Cardiac muscle cell (in vitro differentiated cells and primary cell): ENCODE data around the gene PSME4. TPM values are rescaled to one million over a fixed set of nuclear protein-coding genes. Genes with fewer than 3 reads are reported as not detected.
A peak's percentile ranks its signal among the peaks of the same experiment; 100 is the strongest.

Experiments used
- DNase-seq, 2 donors: peaks; one replicate each; pipeline versions ENCODE4 v3.0.0 to v3.0.0-alpha.2; 2010 to 2017; ENCODE audit warnings: low read depth in 1 of 2, low spot score in 1 of 2
- H3K27ac ChIP-seq: fragments of 200-600 bp; sonication (generic); 2 replicates; pipeline ENCODE4 v1.5.1; 2016
- H3K27me3 ChIP-seq: fragments of 200-600 bp; sonication (generic); 2 replicates; pipeline ENCODE4 v1.6.0; 2016; ENCODE audit warnings: control low read depth
- H3K36me3 ChIP-seq: fragments of 200-600 bp; sonication (generic); 2 replicates; pipeline ENCODE4 v1.5.1; 2016; ENCODE audit warnings: control low read depth
- H3K4me1 ChIP-seq: fragments of 200-600 bp; sonication (generic); 2 replicates; pipeline ENCODE4 v1.8.1; 2017; ENCODE audit warnings: low read depth, mild to moderate bottlenecking, mixed run types
- H3K4me3 ChIP-seq: fragments of 200-600 bp; sonication (generic); 2 replicates; pipeline ENCODE4 v1.5.1; 2016; ENCODE audit warnings: mild to moderate bottlenecking
- H3K9me3 ChIP-seq: fragments of 200-600 bp; sonication (generic); 2 replicates; pipeline ENCODE4 v1.5.1; 2017; ENCODE audit warnings: low read depth, mild to moderate bottlenecking, control low read depth
- CTCF ChIP-seq: IDR thresholded peaks from 2 replicates; pipeline ENCODE4 v1.5.1; 2012; ENCODE audit warnings: low read depth, mild to moderate bottlenecking, low read length
- polyA plus RNA-seq: library from polyadenylated mRNA; unstranded; fragments of >200 nt; fragmentation: Nextera tagmentation; extraction: Ambion mirVana; gene quantifications from 2 replicates; pipeline ENCODE4 v1.2.1, GENCODE V29; 2016
- total RNA-seq: library from RNA; depleted of rRNA; stranded (reverse); fragments of >200 nt; gene quantifications from 2 replicates; pipeline ENCODE4 v1.2.3, GENCODE V29; 2016

The PSME4 gene
- total and polyA plus RNA-seq, 2 experiments from 2014 or later, result 8.7 to 27.6 TPM

DNA sequence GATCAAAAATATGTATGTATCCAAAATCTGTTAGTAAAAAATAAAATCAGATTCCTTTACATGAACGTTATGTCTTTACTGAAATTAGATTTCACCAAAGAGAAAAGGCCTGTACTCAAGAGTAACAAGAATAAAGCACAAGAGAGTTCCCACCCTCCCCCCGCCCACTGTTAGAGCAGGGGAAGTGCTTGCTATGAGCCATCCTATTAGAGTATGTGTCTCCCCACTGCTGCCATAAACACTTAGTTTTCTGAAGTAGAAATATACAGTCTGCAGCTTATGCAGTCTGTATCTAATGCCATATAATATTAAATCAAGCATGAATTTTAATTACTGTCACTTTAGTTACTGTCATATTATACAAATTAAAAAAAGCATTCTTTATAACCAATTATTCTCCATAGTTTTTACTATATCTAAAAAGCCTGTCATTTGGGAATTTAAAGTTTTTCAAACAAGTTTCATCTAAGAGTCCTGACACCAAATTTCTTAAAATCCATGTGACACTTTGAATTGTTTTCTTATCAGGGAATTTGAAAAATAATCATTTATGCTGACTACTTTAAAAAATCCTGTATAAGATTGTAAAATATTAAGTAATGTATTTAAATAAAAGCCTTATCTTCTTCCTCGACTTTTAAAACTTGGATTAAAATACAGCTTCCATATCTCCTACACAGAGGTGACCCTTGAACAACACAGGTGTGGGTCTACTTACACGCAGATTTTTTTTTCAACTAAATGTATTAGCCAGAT lies 59.2 kb downstream of the PSME4 start:
- Histone ChIP-seq H3K36me3 (peaks cover 41% of the 10 kb centered on the region), H3K27ac (peak overlapping the region; percentile 49), H3K9me3 (no peaks in the 10 kb centered on the region), H3K27me3 (no peaks in the 10 kb centered on the region), H3K4me3 (no peak overlapping the region), H3K4me1 (no peaks in the 10 kb centered on the region)
- TF ChIP-seq CTCF, result no peak
- peak in 1 of 2 donors; percentile 0 for DNase-seq

GRCh38 chr2:53907582-53907981 lies 63.2 kb downstream of the PSME4 start:
- Histone ChIP-seq H3K27ac (no peak overlapping the region), H3K36me3 (peaks cover 52% of the 10 kb centered on the region), H3K9me3 (no peaks in the 10 kb centered on the region), H3K4me3 (no peak overlapping the region), H3K27me3 (no peaks in the 10 kb centered on the region), H3K4me1 (no peaks in the 10 kb centered on the region)
- no peak for TF ChIP-seq CTCF
- no peak for DNase-seq

DNA sequence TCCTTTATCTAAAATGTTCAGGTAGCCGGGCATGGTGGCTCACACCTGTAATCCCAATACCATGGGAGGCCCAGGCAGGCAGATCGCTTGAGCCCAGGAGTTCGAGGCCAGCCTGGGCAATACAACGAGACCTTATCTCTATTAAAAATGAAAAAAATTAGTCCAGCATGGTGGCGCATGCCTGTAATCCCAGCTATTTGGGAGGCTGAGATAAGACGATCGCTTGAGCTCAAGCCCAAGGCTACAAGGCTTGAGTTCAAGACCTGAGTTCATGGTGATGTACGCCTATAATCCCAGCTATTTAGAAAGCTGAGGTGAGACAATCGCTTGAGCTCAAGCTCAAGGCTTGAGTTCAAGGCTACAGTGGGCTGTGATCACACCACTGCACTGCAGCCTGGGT lies 65.4 kb downstream of the PSME4 start:
- Histone ChIP-seq H3K36me3 (peaks cover 70% of the 10 kb centered on the region), H3K4me3 (no peak overlapping the region), H3K27ac (no peak overlapping the region), H3K9me3 (no peaks in the 10 kb centered on the region), H3K4me1 (no peaks in the 10 kb centered on the region), H3K27me3 (no peaks in the 10 kb centered on the region)
- no peak for TF ChIP-seq CTCF
- no peak for DNase-seq

GRCh38 chr2:53903011-53903410 lies 67.8 kb downstream of the PSME4 start:
- peaks cover 72% of the 10 kb centered on the region for H3K36me3 ChIP-seq
- H3K9me3 ChIP-seq, result no peaks in the 10 kb centered on the region
- TF ChIP-seq CTCF, result no peak
- H3K27me3 ChIP-seq, result no peaks in the 10 kb centered on the region
- no peak for DNase-seq
- H3K27ac ChIP-seq, result no peak overlapping the region
- H3K4me3 ChIP-seq, result no peak overlapping the region
- H3K4me1 ChIP-seq, result no peaks in the 10 kb centered on the region

DNA sequence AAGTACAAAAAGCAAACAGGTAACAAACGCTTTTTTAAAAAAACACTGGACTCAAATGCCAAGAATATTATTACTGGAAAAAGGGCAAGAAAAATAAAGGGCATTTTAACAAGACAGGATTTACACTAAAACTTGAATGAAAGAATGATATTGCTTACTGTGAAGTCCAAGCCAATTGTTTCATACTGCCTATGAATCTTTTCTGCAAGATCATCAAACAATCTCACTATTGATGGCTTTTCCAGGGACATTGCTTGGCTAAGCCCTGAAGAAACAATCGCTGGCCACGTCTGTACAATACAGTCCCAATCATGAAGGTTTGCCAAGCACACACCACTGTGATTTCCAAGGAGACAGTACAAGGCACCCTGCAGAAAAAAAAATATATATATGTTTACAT lies 69.6 kb downstream of the PSME4 start:
- no peak for TF ChIP-seq CTCF
- peaks cover 69% of the 10 kb centered on the region for H3K36me3 ChIP-seq

More for the DNA sequence above, 69.6 kb downstream of the PSME4 start:
- no peaks in the 10 kb centered on the region for H3K27me3 ChIP-seq
- H3K4me3 ChIP-seq, result no peak overlapping the region
- DNase-seq, result no peak
- H3K9me3 ChIP-seq, result no peaks in the 10 kb centered on the region
- no peak overlapping the region for H3K27ac ChIP-seq
- H3K4me1 ChIP-seq, result no peaks in the 10 kb centered on the region
